H1 (cell line): ENCODE data around the gene MADD. TPM values are rescaled to one million over a fixed set of nuclear protein-coding genes. Genes with fewer than 3 reads are reported as not detected.

Source experiments
- CEBPB ChIP-seq: IDR thresholded peaks from 2 replicates; pipeline ENCODE4 v1.6.1; 2012; ENCODE audit warnings: low read depth, low read length
- CHD7 ChIP-seq: fragments of 300-600 bp; sonication (generic); IDR thresholded peaks from 2 replicates; pipeline ENCODE4 v1.7.1; 2012; ENCODE audit warnings: low read length, moderate library complexity, mild to moderate bottlenecking, inconsistent platforms; ENCODE audit not compliant: insufficient replicate concordance
- KDM5A ChIP-seq: fragments of 200-600 bp; IDR thresholded peaks from 2 replicates; pipeline ENCODE4 v1.7.1; 2012; ENCODE audit warnings: mild to moderate bottlenecking, low read length, inconsistent platforms, mixed read lengths
- RXRA ChIP-seq: IDR thresholded peaks from 2 replicates; pipeline ENCODE4 v1.6.1; 2011; ENCODE audit warnings: low read depth, mild to moderate bottlenecking, low read length, moderate library complexity; ENCODE audit not compliant: insufficient read depth
- SIX5 ChIP-seq: IDR thresholded peaks from 2 replicates; pipeline ENCODE4 v1.6.1; 2011; ENCODE audit warnings: mild to moderate bottlenecking, low read depth, low read length
- SP4 ChIP-seq: IDR thresholded peaks from 2 replicates; pipeline ENCODE4 v1.6.1; 2012; ENCODE audit warnings: low read length, inconsistent platforms
- SRF ChIP-seq: IDR thresholded peaks from 2 replicates; pipeline ENCODE4 v1.6.1; 2011; ENCODE audit warnings: mild to moderate bottlenecking, low read depth, low read length, moderate library complexity
- TAF1 ChIP-seq: IDR thresholded peaks from 2 replicates; pipeline ENCODE4 v1.6.1; 2011; ENCODE audit warnings: mild to moderate bottlenecking, low read depth, low read length
- TAF7 ChIP-seq: optimal IDR thresholded peaks from 2 replicates; pipeline ENCODE3; 2011; ENCODE audit warnings: low read depth, mild to moderate bottlenecking, inconsistent platforms, low read length, moderate library complexity, borderline replicate concordance
- polyA plus RNA-seq, 7 experiments: library from polyadenylated mRNA; depleted of rRNA in 3 of 7; stranded (reverse) in 5 of 7; unstranded in 2 of 7; fragments of >200 nt in 5 of 7; fragments of 200-250 nt in 2 of 7; gene quantifications; 1 replicate in 5 of 7; 2 replicates in 1 of 7; 4 replicates in 1 of 7; pipeline versions ENCODE4 v1.2.1 to v1.2.3, GENCODE V29; 2011 to 2013; ENCODE audit warnings: missing spikeins in 2 of 7, mixed read lengths in 2 of 7
- total RNA-seq: library from RNA; stranded (reverse); fragmentation: NEBNext Ultra II Directional; extraction: Animal tissue kit (Norgen Biotek cat#: 25700); gene quantifications from 2 replicates; pipeline ENCODE4 v1.2.1, GENCODE V29; 2021

Gene MADD
- total and polyA plus RNA-seq, 2 of the 8 experiments (the other 6 are each of a cell fraction or from before 2014, with no cell fraction given), result 32.5 to 45.4 TPM

GRCh38 chr11:47305734-47306483 lies 36.0 kb downstream of the MADD start (continued):
- no peak for TF ChIP-seq CHD7
- no peak for TF ChIP-seq TAF7
- TF ChIP-seq SIX5, result no peak
- no peak for TF ChIP-seq RXRA
- TF ChIP-seq SRF, result no peak
- TF ChIP-seq TAF1, result no peak
- no peak for TF ChIP-seq SP4
- TF ChIP-seq KDM5A, result no peak
- no peak for TF ChIP-seq CEBPB
